ENCODE measurements around the gene DUSP3. TPM values are rescaled to one million over a fixed set of nuclear protein-coding genes. Genes with fewer than 3 reads are reported as not detected.

Gene DUSP3
- total RNA-seq, 1 experiment from 2014 or later: 9.5 TPM

DNA sequence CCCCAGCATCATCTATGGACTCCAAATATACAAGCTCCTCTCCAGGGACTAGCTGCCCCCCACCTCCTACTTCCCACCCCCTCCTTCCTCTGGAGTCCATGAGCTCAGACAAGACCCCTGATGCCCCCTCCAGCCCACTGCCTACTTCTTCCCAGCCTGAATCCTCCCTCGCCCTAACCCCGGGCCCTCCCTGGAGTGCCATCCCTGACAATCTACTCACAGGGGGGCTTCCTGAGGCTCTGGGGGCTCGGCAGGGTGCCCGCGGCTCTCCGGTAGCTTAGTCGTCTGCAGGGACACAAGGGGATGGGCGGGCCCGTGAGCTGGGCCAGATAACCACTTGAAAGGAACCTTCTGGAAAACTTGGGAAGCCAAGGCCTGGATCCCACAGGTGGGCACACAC is 39.0 kb upstream of the DUSP3 start:
- Histone ChIP-seq H3K27ac (ENCODE audit: low read length) (no peak overlapping the region), H3K4me2 (ENCODE audit: low read depth, low read length, poor library complexity, severe bottlenecking) (no peak overlapping the region), H3K79me2 (ENCODE audit: low read length) (no peaks in the 10 kb centered on the region), H3K27me3 (ENCODE audit: low read length) (no peaks in the 10 kb centered on the region), H3K9ac (ENCODE audit: low read length) (no peak overlapping the region), H3K9me3 (ENCODE audit: low read length) (no peaks in the 10 kb centered on the region), H3K36me3 (ENCODE audit: insufficient read depth, low read length) (no peaks in the 10 kb centered on the region), H2AFZ (ENCODE audit: low read length) (no peak overlapping the region), H4K20me1 (ENCODE audit: insufficient read depth, low read depth, low read length) (no peaks in the 10 kb centered on the region), H3K4me3 (ENCODE audit: low read length) (no peak overlapping the region), H3K4me1 (ENCODE audit: low read length) (no peaks in the 10 kb centered on the region), H3K9me2 (replicated peaks; ENCODE audit: insufficient read depth, low read length) (no peaks in the 10 kb centered on the region)
- DNase-seq: no peak

DNA sequence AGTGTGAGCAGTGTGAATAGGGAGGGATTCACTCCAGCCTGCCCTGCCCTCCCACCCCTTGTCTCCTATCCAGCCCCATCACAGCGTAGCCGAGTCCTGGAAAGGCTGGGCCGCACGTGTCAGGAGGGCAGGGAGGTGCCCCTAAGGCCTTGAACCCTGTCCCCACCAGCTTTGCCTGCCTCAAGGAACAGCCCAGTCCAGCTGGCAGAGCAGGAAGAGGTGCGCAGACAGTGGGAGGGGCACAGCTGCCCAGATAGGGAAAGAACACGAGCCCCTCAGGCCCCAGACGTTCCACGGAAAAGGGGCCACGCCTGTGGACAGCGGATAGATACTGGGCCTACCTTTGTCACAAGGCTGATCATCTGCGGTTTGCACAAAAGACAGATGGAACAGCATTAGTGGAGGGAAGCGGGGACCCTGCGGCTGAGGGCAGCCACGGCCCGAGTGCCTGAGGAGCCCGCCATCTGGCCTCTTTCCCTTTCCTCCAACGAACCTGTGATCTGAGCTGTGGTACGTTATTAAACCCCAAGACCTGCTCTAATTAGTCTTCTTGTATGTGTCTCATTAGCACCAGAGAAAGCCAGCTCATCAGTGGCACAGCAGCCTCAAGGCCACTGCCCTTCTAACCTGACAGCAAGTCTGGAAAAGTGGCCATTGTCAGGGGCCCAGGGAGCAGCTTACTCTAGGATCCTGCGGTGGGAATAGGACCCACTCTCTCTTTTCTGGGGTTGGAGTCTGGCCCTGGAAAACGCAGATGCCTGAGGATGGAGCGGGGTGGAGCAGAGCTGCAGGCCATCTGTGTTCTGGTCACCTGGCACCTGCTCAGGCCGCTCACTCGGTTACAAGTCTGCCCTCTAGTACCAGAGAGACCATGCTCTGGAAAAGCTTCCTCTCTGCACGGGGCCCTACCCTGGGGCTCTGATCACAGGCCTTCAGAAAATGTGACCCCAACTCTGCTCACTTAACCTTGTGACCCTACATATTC is 37.9 kb upstream of the DUSP3 start:
- Histone ChIP-seq H3K79me2 (ENCODE audit: low read length) (no peaks in the 10 kb centered on the region), H3K9me3 (ENCODE audit: low read length) (no peaks in the 10 kb centered on the region), H3K4me2 (ENCODE audit: low read depth, low read length, poor library complexity, severe bottlenecking) (no peak overlapping the region), H2AFZ (ENCODE audit: low read length) (no peak overlapping the region), H3K36me3 (ENCODE audit: insufficient read depth, low read length) (no peaks in the 10 kb centered on the region), H3K27me3 (ENCODE audit: low read length) (no peaks in the 10 kb centered on the region), H3K9ac (ENCODE audit: low read length) (no peak overlapping the region), H3K4me3 (ENCODE audit: low read length) (no peak overlapping the region), H3K27ac (ENCODE audit: low read length) (no peak overlapping the region), H4K20me1 (ENCODE audit: insufficient read depth, low read depth, low read length) (no peaks in the 10 kb centered on the region), H3K9me2 (replicated peaks; ENCODE audit: insufficient read depth, low read length) (no peaks in the 10 kb centered on the region), H3K4me1 (ENCODE audit: low read length) (no peaks in the 10 kb centered on the region)
- DNase-seq: no peak

DNA sequence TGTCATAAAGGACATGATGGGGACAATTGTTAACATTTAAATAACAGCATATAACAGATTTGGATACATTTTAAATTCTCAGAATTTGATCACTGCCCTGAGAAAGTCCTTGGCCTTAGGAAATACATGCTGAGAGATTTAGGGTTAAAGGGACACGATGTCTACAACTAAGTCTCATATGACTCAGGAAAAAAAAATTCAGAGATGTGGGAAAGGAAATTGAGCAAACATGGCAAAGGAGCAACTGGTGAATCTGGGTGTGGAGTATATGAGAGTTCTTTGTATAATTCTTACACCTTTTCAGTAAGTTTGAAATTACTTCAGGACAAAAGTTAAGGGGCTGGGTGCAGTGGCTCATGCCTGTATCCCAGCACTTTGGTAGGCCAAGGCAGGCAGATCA is 35.9 kb upstream of the DUSP3 start:
- no peaks in the 10 kb centered on the region for H3K36me3 ChIP-seq (ENCODE audit: insufficient read depth, low read length)
- no peak for DNase-seq
- H3K9ac ChIP-seq (ENCODE audit: low read length): no peak overlapping the region
- H3K4me2 ChIP-seq (ENCODE audit: low read depth, low read length, poor library complexity, severe bottlenecking): no peak overlapping the region
- no peak overlapping the region for H3K4me3 ChIP-seq (ENCODE audit: low read length)
- no peak overlapping the region for H2AFZ ChIP-seq (ENCODE audit: low read length)
- H3K9me2 ChIP-seq (replicated peaks; ENCODE audit: insufficient read depth, low read length): no peaks in the 10 kb centered on the region
- no peaks in the 10 kb centered on the region for H4K20me1 ChIP-seq (ENCODE audit: insufficient read depth, low read depth, low read length)
- no peaks in the 10 kb centered on the region for H3K27me3 ChIP-seq (ENCODE audit: low read length)
- H3K9me3 ChIP-seq (ENCODE audit: low read length): no peaks in the 10 kb centered on the region
- no peaks in the 10 kb centered on the region for H3K4me1 ChIP-seq (ENCODE audit: low read length)
- H3K79me2 ChIP-seq (ENCODE audit: low read length): no peaks in the 10 kb centered on the region
- H3K27ac ChIP-seq (ENCODE audit: low read length): no peak overlapping the region

DNA sequence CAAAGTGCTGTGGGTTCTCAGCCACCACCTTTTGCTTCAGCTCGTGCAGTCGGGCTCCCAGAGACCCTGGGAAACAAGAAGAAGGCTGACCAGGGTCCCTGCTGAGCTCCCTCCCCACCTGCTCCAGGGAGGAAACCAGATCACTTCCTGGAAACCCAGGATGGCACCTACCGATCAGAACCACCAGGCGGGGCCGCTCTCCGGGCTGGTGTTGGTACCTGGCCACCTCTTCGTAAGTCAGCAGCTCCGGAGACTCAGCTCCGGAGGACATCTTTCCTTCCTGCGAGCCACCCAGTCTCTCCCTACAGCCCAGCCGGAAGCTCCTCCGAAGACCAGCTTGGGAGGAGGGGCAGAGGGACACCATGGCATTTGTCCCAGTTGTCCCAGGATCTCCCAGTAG is 35.2 kb upstream of the DUSP3 start:
- DNase-seq: no peak
- H3K9me2 ChIP-seq (replicated peaks; ENCODE audit: insufficient read depth, low read length): no peaks in the 10 kb centered on the region
- H3K4me1 ChIP-seq (ENCODE audit: low read length): no peaks in the 10 kb centered on the region
- no peak overlapping the region for H3K27ac ChIP-seq (ENCODE audit: low read length)
- H3K79me2 ChIP-seq (ENCODE audit: low read length): no peaks in the 10 kb centered on the region
- H3K9me3 ChIP-seq (ENCODE audit: low read length): no peaks in the 10 kb centered on the region
- no peaks in the 10 kb centered on the region for H3K36me3 ChIP-seq (ENCODE audit: insufficient read depth, low read length)
- H2AFZ ChIP-seq (ENCODE audit: low read length): no peak overlapping the region
- H3K9ac ChIP-seq (ENCODE audit: low read length): no peak overlapping the region
- no peaks in the 10 kb centered on the region for H4K20me1 ChIP-seq (ENCODE audit: insufficient read depth, low read depth, low read length)
- H3K27me3 ChIP-seq (ENCODE audit: low read length): no peaks in the 10 kb centered on the region
- H3K4me3 ChIP-seq (ENCODE audit: low read length): no peak overlapping the region
- no peak overlapping the region for H3K4me2 ChIP-seq (ENCODE audit: low read depth, low read length, poor library complexity, severe bottlenecking)

DNA sequence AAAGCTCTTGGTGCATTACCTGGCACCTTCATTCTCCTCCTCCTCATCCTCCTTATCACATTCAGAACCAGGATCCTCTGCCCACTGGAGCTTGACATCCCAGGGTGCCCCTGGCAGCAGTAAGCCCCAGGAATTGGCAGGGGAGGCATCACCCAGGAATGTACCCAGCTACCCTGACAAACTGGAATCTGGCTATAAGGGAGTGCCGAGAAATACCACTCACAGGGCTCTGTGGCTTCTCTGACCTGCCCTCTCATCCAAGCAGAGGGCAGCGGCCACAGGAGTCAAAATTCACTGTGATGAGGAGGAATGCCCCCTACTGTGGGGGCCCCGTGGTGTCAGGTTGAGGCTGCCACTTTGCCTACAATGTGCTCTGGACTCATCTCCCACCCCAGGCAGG is 34.6 kb upstream of the DUSP3 start:
- H3K36me3 ChIP-seq (ENCODE audit: insufficient read depth, low read length): no peaks in the 10 kb centered on the region
- no peaks in the 10 kb centered on the region for H3K4me1 ChIP-seq (ENCODE audit: low read length)
- no peaks in the 10 kb centered on the region for H3K27me3 ChIP-seq (ENCODE audit: low read length)
- no peaks in the 10 kb centered on the region for H3K79me2 ChIP-seq (ENCODE audit: low read length)
- H3K9me3 ChIP-seq (ENCODE audit: low read length): no peaks in the 10 kb centered on the region
- DNase-seq: no peak
- H4K20me1 ChIP-seq (ENCODE audit: insufficient read depth, low read depth, low read length): no peaks in the 10 kb centered on the region
- no peak overlapping the region for H3K4me3 ChIP-seq (ENCODE audit: low read length)
- H3K9me2 ChIP-seq (replicated peaks; ENCODE audit: insufficient read depth, low read length): no peaks in the 10 kb centered on the region
- H3K27ac ChIP-seq (ENCODE audit: low read length): no peak overlapping the region
- no peak overlapping the region for H3K4me2 ChIP-seq (ENCODE audit: low read depth, low read length, poor library complexity, severe bottlenecking)
- H3K9ac ChIP-seq (ENCODE audit: low read length): no peak overlapping the region
- H2AFZ ChIP-seq (ENCODE audit: low read length): no peak overlapping the region

DNA sequence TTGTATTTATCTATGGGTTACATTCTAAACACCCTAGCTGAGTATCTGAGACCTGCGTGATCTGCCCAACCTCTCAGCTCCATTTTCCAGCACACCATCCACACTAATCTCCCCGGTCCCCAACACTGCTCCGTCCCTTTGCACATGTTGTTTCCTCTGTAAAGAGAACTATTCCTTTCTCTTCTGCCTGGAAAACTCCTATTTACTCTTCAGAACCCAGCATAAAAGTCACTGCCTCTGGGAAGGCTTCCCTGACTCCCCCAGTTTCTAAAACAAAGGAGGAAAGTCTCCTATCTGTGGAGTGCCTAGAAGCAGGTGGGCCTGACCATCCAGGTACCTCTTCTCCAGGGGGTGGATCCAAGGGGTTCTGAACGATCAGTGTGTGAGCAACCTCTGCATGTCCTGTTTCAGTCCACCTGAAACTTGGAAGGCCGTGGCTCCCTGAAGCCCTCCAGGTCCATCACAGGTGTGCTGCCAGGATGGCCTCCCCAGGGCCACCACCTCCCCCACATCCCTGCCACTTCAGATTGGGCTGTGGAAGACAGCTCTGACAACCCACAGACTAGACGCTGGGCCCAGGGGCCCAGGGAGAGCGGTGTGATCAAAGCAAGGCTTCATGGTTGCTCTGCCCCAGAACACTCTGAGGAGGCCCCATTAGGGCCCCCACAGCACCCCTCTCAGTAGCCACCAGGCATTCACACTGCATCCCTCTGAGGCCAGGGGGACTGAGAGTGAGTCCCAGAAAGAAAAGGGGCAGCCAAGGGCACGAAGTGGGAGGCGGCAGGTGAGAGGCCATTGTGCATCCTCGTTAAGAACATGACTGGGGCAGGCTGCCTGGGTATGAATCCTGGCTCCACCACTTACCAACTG is 33.9 kb upstream of the DUSP3 start:
- Histone ChIP-seq H3K27ac (ENCODE audit: low read length) (no peak overlapping the region), H3K4me3 (ENCODE audit: low read length) (no peak overlapping the region), H2AFZ (ENCODE audit: low read length) (no peak overlapping the region)

DNA sequence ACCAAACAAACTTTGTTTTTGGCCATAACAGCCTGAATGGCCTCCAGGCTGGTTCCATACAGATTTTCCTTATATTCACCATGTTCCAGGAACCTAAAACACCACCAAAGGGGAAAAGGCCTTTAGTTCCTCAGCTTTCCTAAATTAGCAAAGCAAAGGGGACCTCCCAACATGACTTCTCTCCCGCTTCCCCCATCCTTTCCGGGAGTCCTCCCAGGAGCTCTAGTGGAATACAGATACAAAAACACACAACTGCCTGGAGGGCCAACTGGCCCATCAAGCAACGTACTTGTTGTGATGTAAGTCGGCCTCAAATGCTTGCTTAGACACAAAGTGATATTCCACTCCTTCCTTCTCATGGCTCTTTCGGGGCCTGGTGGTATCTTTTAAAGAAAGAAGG is 32.0 kb upstream of the DUSP3 start:
- Histone ChIP-seq H3K4me2 (ENCODE audit: low read depth, low read length, poor library complexity, severe bottlenecking) (no peak overlapping the region), H3K4me3 (ENCODE audit: low read length) (no peak overlapping the region), H3K9me3 (ENCODE audit: low read length) (no peaks in the 10 kb centered on the region), H3K9ac (ENCODE audit: low read length) (no peak overlapping the region), H3K79me2 (ENCODE audit: low read length) (no peaks in the 10 kb centered on the region), H3K9me2 (replicated peaks; ENCODE audit: insufficient read depth, low read length) (no peaks in the 10 kb centered on the region), H3K27me3 (ENCODE audit: low read length) (no peaks in the 10 kb centered on the region), H3K36me3 (ENCODE audit: insufficient read depth, low read length) (no peaks in the 10 kb centered on the region), H2AFZ (ENCODE audit: low read length) (no peak overlapping the region), H3K27ac (ENCODE audit: low read length) (no peak overlapping the region), H4K20me1 (ENCODE audit: insufficient read depth, low read depth, low read length) (no peaks in the 10 kb centered on the region), H3K4me1 (ENCODE audit: low read length) (no peaks in the 10 kb centered on the region)
- DNase-seq: no peak

More for the DNA sequence above, 33.9 kb upstream of the DUSP3 start:
- no peak for DNase-seq
- no peak overlapping the region for H3K4me2 ChIP-seq (ENCODE audit: low read depth, low read length, poor library complexity, severe bottlenecking)
- no peaks in the 10 kb centered on the region for H3K9me3 ChIP-seq (ENCODE audit: low read length)
- H3K36me3 ChIP-seq (ENCODE audit: insufficient read depth, low read length): no peaks in the 10 kb centered on the region
- no peaks in the 10 kb centered on the region for H3K4me1 ChIP-seq (ENCODE audit: low read length)
- H3K27me3 ChIP-seq (ENCODE audit: low read length): no peaks in the 10 kb centered on the region
- H3K9me2 ChIP-seq (replicated peaks; ENCODE audit: insufficient read depth, low read length): no peaks in the 10 kb centered on the region
- no peak overlapping the region for H3K9ac ChIP-seq (ENCODE audit: low read length)
- no peaks in the 10 kb centered on the region for H4K20me1 ChIP-seq (ENCODE audit: insufficient read depth, low read depth, low read length)
- no peaks in the 10 kb centered on the region for H3K79me2 ChIP-seq (ENCODE audit: low read length)

DNA sequence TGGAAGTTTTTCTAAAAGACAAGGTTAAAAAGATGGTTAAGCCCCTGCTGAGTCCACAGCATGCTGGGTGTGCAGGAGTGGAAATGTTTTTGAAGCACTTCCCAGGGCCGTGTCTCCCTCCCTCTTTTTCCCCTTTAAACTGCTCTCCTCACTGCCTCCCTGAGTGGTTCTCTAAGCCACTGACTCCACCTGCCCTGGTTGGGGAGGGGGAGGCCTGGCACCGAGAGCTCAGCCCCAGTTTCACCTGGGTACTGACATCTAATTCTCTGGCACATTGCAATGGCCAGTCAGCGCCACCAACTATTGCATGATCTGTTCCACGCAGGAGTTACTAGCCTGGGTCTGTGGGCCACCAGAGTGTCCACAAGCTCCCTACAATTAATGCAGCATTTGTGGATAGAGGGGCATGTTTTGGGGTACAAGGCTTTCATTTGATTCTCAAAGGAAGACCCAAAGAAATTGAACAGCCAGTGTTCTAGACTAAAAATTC is 31.5 kb upstream of the DUSP3 start:
- Histone ChIP-seq H4K20me1 (ENCODE audit: insufficient read depth, low read depth, low read length) (no peaks in the 10 kb centered on the region), H3K9ac (ENCODE audit: low read length) (no peak overlapping the region), H2AFZ (ENCODE audit: low read length) (no peak overlapping the region), H3K79me2 (ENCODE audit: low read length) (no peaks in the 10 kb centered on the region), H3K4me1 (ENCODE audit: low read length) (no peaks in the 10 kb centered on the region), H3K9me2 (replicated peaks; ENCODE audit: insufficient read depth, low read length) (no peaks in the 10 kb centered on the region), H3K4me2 (ENCODE audit: low read depth, low read length, poor library complexity, severe bottlenecking) (no peak overlapping the region), H3K4me3 (ENCODE audit: low read length) (no peak overlapping the region), H3K36me3 (ENCODE audit: insufficient read depth, low read length) (no peaks in the 10 kb centered on the region), H3K27ac (ENCODE audit: low read length) (no peak overlapping the region), H3K27me3 (ENCODE audit: low read length) (no peaks in the 10 kb centered on the region), H3K9me3 (ENCODE audit: low read length) (no peaks in the 10 kb centered on the region)
- no peak for DNase-seq

Data from Karpas-422 (cell line).